GM12878 (cell line): ENCODE measurements around the gene KIAA2012. TPM values are rescaled to one million over a fixed set of nuclear protein-coding genes. Genes with fewer than 3 reads are reported as not detected.

Source experiments
- ATAC-seq: fragments of 200-7000 bp; cut with Tn5 transposase; 3 replicates; pipeline ENCODE4 v1.9.1; 2020; ENCODE audit warnings: mild to moderate bottlenecking, moderate library complexity
- BruUV-seq: library from RNA; stranded (reverse); fragments of 400-500 nt; replicated peaks from 2 replicates; lab custom pipeline; 2021; lab: Mats Ljungman, UMichigan
- CTCF ChIA-PET: fragments of 300-600 bp; sonication (Branson Sonifier 250); formaldehyde crosslinking; extraction: SDS; loops from one replicate; lab custom pipeline; 2021; ENCODE audit warnings: inconsistent platforms; lab: Yijun Ruan, JAX
- POLR2A ChIA-PET: fragments of 350-600 bp; formaldehyde crosslinking; extraction: SDS; loops from one replicate; lab custom pipeline; 2021; ENCODE audit warnings: inconsistent platforms; lab: Charles Lee
- RAD21 ChIA-PET: fragments of 300-600 bp; sonication (Branson Sonifier 250); formaldehyde crosslinking; loops from one replicate; lab custom pipeline; 2023; ENCODE audit warnings: antibody characterized with exemption; ENCODE audit not compliant: unreplicated experiment; lab: Charles Lee
- SMC1A ChIA-PET: fragments of 300-600 bp; sonication (Branson Sonifier 250); formaldehyde crosslinking; loops from one replicate; lab custom pipeline; 2023; ENCODE audit not compliant: unreplicated experiment, uncharacterized antibody; lab: Charles Lee
- DNase-seq: peaks from one replicate; pipeline ENCODE4 v3.0.0-alpha.2; 2011; ENCODE audit warnings: low read depth, low spot score
- FAIRE-seq: peaks from 3 replicates; lab custom pipeline; 2011; peaks lifted over from hg19 to GRCh38; lab: Jason Lieb, UNC
- H2AFZ ChIP-seq: 2 replicates; pipeline ENCODE4 v1.6.0; 2011; ENCODE audit warnings: low read depth, low read length, control low read depth; ENCODE audit not compliant: control insufficient read depth
- H3K27ac ChIP-seq: 2 replicates; pipeline ENCODE4 v1.5.1; 2011; ENCODE audit warnings: control low read depth; ENCODE audit not compliant: control insufficient read depth, insufficient read depth
- H3K27me3 ChIP-seq, 2 experiments: replicated peaks in 1 of 2; 2 replicates each; pipeline versions ENCODE4 v1.6.0 to v1.6.1; 2011; ENCODE audit warnings: low read length in 1 of 2; ENCODE audit not compliant: control insufficient read depth in 2 of 2, insufficient read depth in 2 of 2
- H3K36me3 ChIP-seq, 2 experiments: 2 replicates each; pipeline ENCODE4 v1.5.1; 2011; ENCODE audit warnings: low read length in 1 of 2; ENCODE audit not compliant: control insufficient read depth in 2 of 2, insufficient read depth in 2 of 2
- H3K4me1 ChIP-seq: 2 replicates; pipeline ENCODE4 v1.6.1; 2011; ENCODE audit warnings: mild to moderate bottlenecking, low read length, moderate library complexity, mixed read lengths; ENCODE audit not compliant: control insufficient read depth, insufficient read depth
- H3K4me2 ChIP-seq: 2 replicates; pipeline ENCODE4 v1.6.0; 2011; ENCODE audit warnings: control low read depth; ENCODE audit not compliant: control insufficient read depth, insufficient read depth
- H3K4me3 ChIP-seq: fragments of 200-600 bp; sonication (generic); 2 replicates; pipeline ENCODE4 v1.5.1; 2016
- H3K79me2 ChIP-seq: 2 replicates; pipeline ENCODE4 v1.6.0; 2011; ENCODE audit warnings: low read length; ENCODE audit not compliant: control insufficient read depth, insufficient read depth
- H3K9ac ChIP-seq: 2 replicates; pipeline ENCODE4 v1.8.0; 2011; ENCODE audit warnings: low read length, control low read depth, mixed read lengths; ENCODE audit not compliant: control insufficient read depth, insufficient read depth
- H3K9me3 ChIP-seq: replicated peaks from 3 replicates; pipeline ENCODE4 v1.5.1; 2011; ENCODE audit warnings: mild to moderate bottlenecking, low read length; ENCODE audit not compliant: control insufficient read depth, insufficient read depth
- H4K20me1 ChIP-seq: 2 replicates; pipeline ENCODE4 v1.6.0; 2011; ENCODE audit not compliant: control insufficient read depth, insufficient read depth
- ASH2L ChIP-seq: fragments of 300-600, 200-600 bp; sonication (generic); IDR thresholded peaks from 2 replicates; pipeline ENCODE4 v1.6.1; 2017; ENCODE audit warnings: low read depth, mild to moderate bottlenecking, borderline replicate concordance
- CBX5 ChIP-seq: sonication (generic); IDR thresholded peaks from 2 replicates; pipeline ENCODE4 v1.6.1; 2016; ENCODE audit warnings: low read depth, moderate library complexity, mild to moderate bottlenecking, inconsistent platforms
- CREM ChIP-seq: IDR thresholded peaks from 2 replicates; pipeline ENCODE4 v1.6.1; 2014; ENCODE audit warnings: antibody characterized with exemption, low read depth
- EGR1 ChIP-seq, 2 experiments: IDR thresholded peaks; 1 replicate in 1 of 2; 2 replicates in 1 of 2; pipeline ENCODE4 v1.6.1; 2011 to 2012; ENCODE audit warnings: low read depth in 2 of 2, low read length in 2 of 2, borderline replicate concordance in 1 of 2, mild to moderate bottlenecking in 1 of 2, moderate library complexity in 1 of 2
- GABPA ChIP-seq: IDR thresholded peaks from 2 replicates; pipeline ENCODE4 v1.6.1; 2014; ENCODE audit warnings: antibody characterized with exemption, low read depth, mild to moderate bottlenecking, inconsistent platforms
- MTA2 ChIP-seq: fragments of 450-650 bp; IDR thresholded peaks from 2 replicates; pipeline ENCODE4 v1.6.1; 2016; ENCODE audit warnings: low read depth, mild to moderate bottlenecking, moderate library complexity
- NBN ChIP-seq: fragments of 450-650 bp; IDR thresholded peaks from 2 replicates; pipeline ENCODE4 v1.6.1; 2016
- PAX8 ChIP-seq: fragments of 450-650 bp; IDR thresholded peaks from 2 replicates; pipeline ENCODE4 v1.6.1; 2017; ENCODE audit warnings: mild to moderate bottlenecking, moderate library complexity
- POLR2AphosphoS2 ChIP-seq: IDR thresholded peaks from 2 replicates; pipeline ENCODE4 v1.6.1; 2011; ENCODE audit warnings: low read depth, mild to moderate bottlenecking, low read length, improper control_type of control experiment, moderate library complexity
- RAD51 ChIP-seq: fragments of 450-650 bp; IDR thresholded peaks from 2 replicates; pipeline ENCODE4 v1.6.1; 2016; ENCODE audit warnings: moderate library complexity, mild to moderate bottlenecking, inconsistent platforms
- RELA ChIP-seq: fragments of 450-650 bp; IDR thresholded peaks from 2 replicates; pipeline ENCODE4 v1.8.0; 2014; ENCODE audit warnings: borderline replicate concordance; ENCODE audit not compliant: partially characterized antibody
- SIX5 ChIP-seq: IDR thresholded peaks from 2 replicates; pipeline ENCODE4 v1.6.1; 2011; ENCODE audit warnings: mild to moderate bottlenecking, low read depth, low read length, moderate library complexity; ENCODE audit not compliant: severe bottlenecking
- SPI1 ChIP-seq: IDR thresholded peaks from 2 replicates; pipeline ENCODE4 v1.6.1; 2011; ENCODE audit warnings: low read depth, mild to moderate bottlenecking, low read length, moderate library complexity, borderline replicate concordance; ENCODE audit not compliant: insufficient read depth
- STAT1 ChIP-seq: fragments of 450-650 bp; conservative IDR thresholded peaks from 2 replicates; pipeline ENCODE4 v1.6.1; 2014; ENCODE audit warnings: antibody characterized with exemption, mild to moderate bottlenecking
- ZNF24 ChIP-seq: fragments of 450-650 bp; IDR thresholded peaks from 2 replicates; pipeline ENCODE4 v1.6.1; 2017; ENCODE audit warnings: antibody characterized with exemption, mild to moderate bottlenecking
- ZZZ3 ChIP-seq: IDR thresholded peaks from 2 replicates; pipeline ENCODE4 v1.6.1; 2011; ENCODE audit warnings: low read depth; ENCODE audit not compliant: control insufficient read depth, insufficient read length
- WGBS: methylation state at CpG from one replicate; pipeline ENCODE4 v1.1.6; 2016; ENCODE audit warnings: low lambda C conversion rate; ENCODE audit not compliant: insufficient replicate concordance, insufficient coverage; ENCODE audit errors: missing lambda C conversion rate; 5-methylcytosine and 5-hydroxymethylcytosine counted together
- in situ Hi-C: fragments of 300-500 bp; cut with MboI; formaldehyde crosslinking; loops from 9 replicates; pipeline ENCODE4 v1.14.3; 2018; ENCODE audit warnings: mixed read lengths
- intact Hi-C: fragments of 100-400 bp; cut with micrococcal nuclease; formaldehyde crosslinking; loops from one replicate; pipeline ENCODE4 v1.14.2; 2022; ENCODE audit not compliant: unreplicated experiment
- polyA plus RNA-seq, 11 experiments: library from polyadenylated mRNA; depleted of rRNA in 4 of 11; unstranded in 6 of 11; stranded (reverse) in 5 of 11; fragments of >200 nt; fragmentation: Nextera tagmentation in 4 of 11; fragmentation: Illumina TruSeq in 1 of 11; extraction: Ambion mirVana in 4 of 11; extraction: Trizol in 1 of 11; gene quantifications; 1 replicate in 1 of 11; 2 replicates in 10 of 11; pipeline versions ENCODE4 v1.2.1 to v1.2.3, GENCODE V29; 2011 to 2016; ENCODE audit warnings: inconsistent platforms in 2 of 11, missing spikeins in 2 of 11, low read depth in 1 of 11
- total RNA-seq, 4 experiments: library from RNA; depleted of rRNA in 3 of 4; stranded (reverse); fragments of >200 nt in 3 of 4; fragmentation: Illumina TruSeq in 1 of 4; extraction: Trizol in 1 of 4; gene quantifications; 2 replicates each; pipeline versions ENCODE4 v1.2.1 to v1.2.3, GENCODE V29; 2013 to 2021
- TF ChIP-seq, protein P1 (sequence below): IDR thresholded peaks from 2 replicates; pipeline ENCODE4 v1.6.1; 2012; ENCODE audit warnings: mild to moderate bottlenecking, low read depth, low read length
- TF ChIP-seq, protein P2 (sequence below): fragments of 150-350 bp; IDR thresholded peaks from 2 replicates; pipeline ENCODE4 v1.6.1; 2014; ENCODE audit warnings: mild to moderate bottlenecking, low read depth, low read length
- TF ChIP-seq, protein P3 (sequence below), 3 experiments: IDR thresholded peaks in 2 of 3; conservative IDR thresholded peaks in 1 of 3; 2 replicates each; pipeline ENCODE4 v1.5.1; 2011; ENCODE audit warnings: low read depth in 3 of 3, low read length in 3 of 3, mild to moderate bottlenecking in 3 of 3, control low read depth in 2 of 3, moderate library complexity in 2 of 3, inconsistent platforms in 1 of 3, mixed read lengths in 1 of 3; ENCODE audit not compliant: control insufficient read depth in 2 of 3, insufficient read depth in 1 of 3; ENCODE audit errors: extremely low read depth in 1 of 3

Gene KIAA2012
- total and polyA plus RNA-seq, 10 of the 15 experiments (the other 5 are each of a cell fraction or from before 2014, with no cell fraction given) = 0.03 TPM; not detected in 9

DNA sequence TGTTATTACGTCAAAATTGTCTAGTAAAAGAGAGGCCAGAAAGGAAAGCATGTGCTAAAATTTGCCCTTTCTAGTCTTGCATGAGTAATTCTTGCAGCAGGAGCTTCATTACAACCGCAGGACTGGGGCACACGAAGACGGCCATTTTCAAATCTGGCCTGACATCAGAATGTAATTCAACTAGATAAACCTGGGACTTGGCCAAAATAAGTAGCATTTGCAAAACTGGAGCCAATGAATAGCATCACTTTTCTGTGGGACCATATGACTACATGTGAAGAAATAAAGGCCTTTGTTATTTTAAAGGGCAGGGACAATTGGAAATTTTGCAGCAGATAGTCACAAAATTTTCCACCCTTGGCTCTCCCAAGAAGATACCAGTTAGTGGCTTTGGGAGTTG, 42.4 kb upstream of the KIAA2012 start:
- ChIA-PET RAD21 (no interaction called here), SMC1A (interaction anchor here (1.6 to 2.1 kb wide), 2 partner anchors 18 to 25 kb away, joined by 4 to 9 read pairs; no protein-coding TSS in a partner anchor), POLR2A (interaction anchor here (0.7 kb wide), 1 partner anchor 12 kb away, joined by 4 read pairs; no protein-coding TSS in a partner anchor), CTCF (interaction anchor here (1.2 kb wide), 1 partner anchor 22 kb away, joined by 5 read pairs; no protein-coding TSS in a partner anchor)
- Histone ChIP-seq H3K4me1 (no peaks in the 10 kb centered on the region), H3K27ac (no peak overlapping the region), H4K20me1 (no peaks in the 10 kb centered on the region), H2AFZ (no peak overlapping the region), H3K79me2 (no peaks in the 10 kb centered on the region), H3K9ac (no peak overlapping the region), H3K27me3 (peaks cover 0 to 14% of the 10 kb centered on the region in 2 experiments; a peak in 2 of 4 replicates), H3K36me3 (no peaks in the 10 kb centered on the region), H3K9me3 (no peaks in the 10 kb centered on the region; the same call in 2 of the 3 replicates), H3K4me3 (no peak overlapping the region), H3K4me2 (no peak overlapping the region)
- intact Hi-C loops = no loop called here
- no TSS peak for BruUV-seq
- in situ Hi-C loops = no loop called here
- DNase-seq (no peak), FAIRE-seq (no peak), ATAC-seq (no peak)
- 75% methylated on average over 4 of the region's 4 CpGs for WGBS
- no peak for TF ChIP-seq SIX5
- TF ChIP-seq CBX5 = no peak
- TF ChIP-seq, protein P1, sequence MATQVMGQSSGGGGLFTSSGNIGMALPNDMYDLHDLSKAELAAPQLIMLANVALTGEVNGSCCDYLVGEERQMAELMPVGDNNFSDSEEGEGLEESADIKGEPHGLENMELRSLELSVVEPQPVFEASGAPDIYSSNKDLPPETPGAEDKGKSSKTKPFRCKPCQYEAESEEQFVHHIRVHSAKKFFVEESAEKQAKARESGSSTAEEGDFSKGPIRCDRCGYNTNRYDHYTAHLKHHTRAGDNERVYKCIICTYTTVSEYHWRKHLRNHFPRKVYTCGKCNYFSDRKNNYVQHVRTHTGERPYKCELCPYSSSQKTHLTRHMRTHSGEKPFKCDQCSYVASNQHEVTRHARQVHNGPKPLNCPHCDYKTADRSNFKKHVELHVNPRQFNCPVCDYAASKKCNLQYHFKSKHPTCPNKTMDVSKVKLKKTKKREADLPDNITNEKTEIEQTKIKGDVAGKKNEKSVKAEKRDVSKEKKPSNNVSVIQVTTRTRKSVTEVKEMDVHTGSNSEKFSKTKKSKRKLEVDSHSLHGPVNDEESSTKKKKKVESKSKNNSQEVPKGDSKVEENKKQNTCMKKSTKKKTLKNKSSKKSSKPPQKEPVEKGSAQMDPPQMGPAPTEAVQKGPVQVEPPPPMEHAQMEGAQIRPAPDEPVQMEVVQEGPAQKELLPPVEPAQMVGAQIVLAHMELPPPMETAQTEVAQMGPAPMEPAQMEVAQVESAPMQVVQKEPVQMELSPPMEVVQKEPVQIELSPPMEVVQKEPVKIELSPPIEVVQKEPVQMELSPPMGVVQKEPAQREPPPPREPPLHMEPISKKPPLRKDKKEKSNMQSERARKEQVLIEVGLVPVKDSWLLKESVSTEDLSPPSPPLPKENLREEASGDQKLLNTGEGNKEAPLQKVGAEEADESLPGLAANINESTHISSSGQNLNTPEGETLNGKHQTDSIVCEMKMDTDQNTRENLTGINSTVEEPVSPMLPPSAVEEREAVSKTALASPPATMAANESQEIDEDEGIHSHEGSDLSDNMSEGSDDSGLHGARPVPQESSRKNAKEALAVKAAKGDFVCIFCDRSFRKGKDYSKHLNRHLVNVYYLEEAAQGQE = no peak
- no peak for TF ChIP-seq ZZZ3
- no peak for TF ChIP-seq MTA2
- no peak for TF ChIP-seq POLR2AphosphoS2
- no peak for TF ChIP-seq ASH2L
- TF ChIP-seq ZNF24 = no peak
- TF ChIP-seq, protein P2, sequence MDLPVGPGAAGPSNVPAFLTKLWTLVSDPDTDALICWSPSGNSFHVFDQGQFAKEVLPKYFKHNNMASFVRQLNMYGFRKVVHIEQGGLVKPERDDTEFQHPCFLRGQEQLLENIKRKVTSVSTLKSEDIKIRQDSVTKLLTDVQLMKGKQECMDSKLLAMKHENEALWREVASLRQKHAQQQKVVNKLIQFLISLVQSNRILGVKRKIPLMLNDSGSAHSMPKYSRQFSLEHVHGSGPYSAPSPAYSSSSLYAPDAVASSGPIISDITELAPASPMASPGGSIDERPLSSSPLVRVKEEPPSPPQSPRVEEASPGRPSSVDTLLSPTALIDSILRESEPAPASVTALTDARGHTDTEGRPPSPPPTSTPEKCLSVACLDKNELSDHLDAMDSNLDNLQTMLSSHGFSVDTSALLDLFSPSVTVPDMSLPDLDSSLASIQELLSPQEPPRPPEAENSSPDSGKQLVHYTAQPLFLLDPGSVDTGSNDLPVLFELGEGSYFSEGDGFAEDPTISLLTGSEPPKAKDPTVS = no peak
- TF ChIP-seq RELA = no peak
- TF ChIP-seq SPI1 = no peak
- TF ChIP-seq STAT1 = no peak
- TF ChIP-seq NBN = no peak
- TF ChIP-seq GABPA = no peak
- no peak for TF ChIP-seq CREM
- TF ChIP-seq RAD51 = no peak
- TF ChIP-seq, protein P3, sequence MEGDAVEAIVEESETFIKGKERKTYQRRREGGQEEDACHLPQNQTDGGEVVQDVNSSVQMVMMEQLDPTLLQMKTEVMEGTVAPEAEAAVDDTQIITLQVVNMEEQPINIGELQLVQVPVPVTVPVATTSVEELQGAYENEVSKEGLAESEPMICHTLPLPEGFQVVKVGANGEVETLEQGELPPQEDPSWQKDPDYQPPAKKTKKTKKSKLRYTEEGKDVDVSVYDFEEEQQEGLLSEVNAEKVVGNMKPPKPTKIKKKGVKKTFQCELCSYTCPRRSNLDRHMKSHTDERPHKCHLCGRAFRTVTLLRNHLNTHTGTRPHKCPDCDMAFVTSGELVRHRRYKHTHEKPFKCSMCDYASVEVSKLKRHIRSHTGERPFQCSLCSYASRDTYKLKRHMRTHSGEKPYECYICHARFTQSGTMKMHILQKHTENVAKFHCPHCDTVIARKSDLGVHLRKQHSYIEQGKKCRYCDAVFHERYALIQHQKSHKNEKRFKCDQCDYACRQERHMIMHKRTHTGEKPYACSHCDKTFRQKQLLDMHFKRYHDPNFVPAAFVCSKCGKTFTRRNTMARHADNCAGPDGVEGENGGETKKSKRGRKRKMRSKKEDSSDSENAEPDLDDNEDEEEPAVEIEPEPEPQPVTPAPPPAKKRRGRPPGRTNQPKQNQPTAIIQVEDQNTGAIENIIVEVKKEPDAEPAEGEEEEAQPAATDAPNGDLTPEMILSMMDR (IDR thresholded peaks at IDR 0.05 in 2 of 3, conservative IDR thresholded peaks at IDR 0.05 in 1 of 3; ENCODE audit: control insufficient read depth in 2 of 3, extremely low read depth in 1 of 3, insufficient read depth in 1 of 3, low read depth in 3 of 3, low read length in 3 of 3) = no peak
- no peak for TF ChIP-seq PAX8
- no peak for TF ChIP-seq EGR1 (IDR thresholded peaks at IDR 0.05; ENCODE audit: borderline replicate concordance in 1 of 2, low read depth in 2 of 2, low read length in 2 of 2)
